IPS-18c (cell line): Measurements from ENCODE around the gene TRAF4.
"Not testable (repeated sequence)": the region's sequence is repeated elsewhere in the genome, so short reads cannot be mapped to it uniquely, and the experiment has no call there.

ENCODE experiments used
- H3K4me3 ChIP-seq: 2 replicates; pipeline ENCODE4 v1.7.0; 2013; ENCODE audit warnings: low read depth, mild to moderate bottlenecking, low read length, moderate library complexity; ENCODE audit not compliant: insufficient read depth
- H3K9me3 ChIP-seq: one replicate; pipeline ENCODE4 v1.6.1; 2013; ENCODE audit warnings: mild to moderate bottlenecking, low read length, moderate library complexity; ENCODE audit not compliant: control insufficient read depth, insufficient read depth

Gene TRAF4

GRCh38 chr17:28725166-28725659, 18.6 kb upstream of the TRAF4 start:
- Histone ChIP-seq H3K9me3 (no peaks in the 10 kb centered on the region), H3K4me3 (peak overlapping the region; percentile 76)

GRCh38 chr17:28725660-28726225, 18.1 kb upstream of the TRAF4 start:
- Histone ChIP-seq H3K4me3 (peak overlapping the region; percentile 76), H3K9me3 (no peaks in the 10 kb centered on the region)

GRCh38 chr17:28726226-28726626, 17.6 kb upstream of the TRAF4 start, which contains the start of gene TLCD1:
TSS of gene TLCD1 (minus strand) at chr17:28726233. CDS start at chr17:28726097, 136 bp downstream.
- peak within 1 kb of the TSS; percentile 91 for H3K4me3 ChIP-seq
- H3K9me3 ChIP-seq, result no peaks in the 10 kb centered on the region

- peak overlapping the region; percentile 91 for H3K4me3 ChIP-seq
- H3K9me3 ChIP-seq, result no peaks in the 10 kb centered on the region
Measured at GRCh38 chr17:28726627-28727491, 17.0 kb upstream of the TRAF4 start.

GRCh38 chr17:28728364-28729200, 15.2 kb upstream of the TRAF4 start, which contains the start of gene NEK8:
TSS of gene NEK8 (plus strand) at chr17:28728788. CDS start at chr17:28728814, 26 bp downstream.
- H3K4me3 ChIP-seq, result peak within 1 kb of the TSS; percentile 81
- H3K9me3 ChIP-seq, result no peaks in the 10 kb centered on the region

- no peak overlapping the region for H3K4me3 ChIP-seq
- H3K9me3 ChIP-seq, result no peaks in the 10 kb centered on the region
Measured at GRCh38 chr17:28729950-28730330, 13.9 kb upstream of the TRAF4 start.

- no peak overlapping the region for H3K4me3 ChIP-seq
- no peaks in the 10 kb centered on the region for H3K9me3 ChIP-seq
Measured at GRCh38 chr17:28733346-28733745, 10.5 kb upstream of the TRAF4 start.

GRCh38 chr17:28734712-28735241, 9.0 kb upstream of the TRAF4 start:
- no peak overlapping the region for H3K4me3 ChIP-seq

GRCh38 chr17:28735242-28735722, 8.5 kb upstream of the TRAF4 start:
- H3K9me3 ChIP-seq, result no peaks in the 10 kb centered on the region
- no peak overlapping the region for H3K4me3 ChIP-seq

More at GRCh38 chr17:28734712-28735241, 9.0 kb upstream of the TRAF4 start:
- H3K9me3 ChIP-seq, result no peaks in the 10 kb centered on the region

- not testable (repeated sequence) for H3K4me3 ChIP-seq, H3K9me3 ChIP-seq
Measured at GRCh38 chr17:28735913-28736769, 7.7 kb upstream of the TRAF4 start.

GRCh38 chr17:28737316-28737715, 6.5 kb upstream of the TRAF4 start:
- H3K9me3 ChIP-seq, result no peaks in the 10 kb centered on the region
- no peak overlapping the region; the same call in 1 of the 2 replicates for H3K4me3 ChIP-seq

- no peaks in the 10 kb centered on the region for H3K9me3 ChIP-seq
- H3K4me3 ChIP-seq, result no peak overlapping the region
Measured at GRCh38 chr17:28737770-28738679, 5.8 kb upstream of the TRAF4 start.

GRCh38 chr17:28738680-28739384, 5.0 kb upstream of the TRAF4 start:
- H3K4me3 ChIP-seq, result no peak overlapping the region

GRCh38 chr17:28740406-28741357, 3.1 kb upstream of the TRAF4 start:
- H3K4me3 ChIP-seq, result no peak overlapping the region

More at GRCh38 chr17:28738680-28739384, 5.0 kb upstream of the TRAF4 start:
- no peaks in the 10 kb centered on the region for H3K9me3 ChIP-seq

More at GRCh38 chr17:28740406-28741357, 3.1 kb upstream of the TRAF4 start:
- no peaks in the 10 kb centered on the region for H3K9me3 ChIP-seq
